CD4-positive, CD25-positive, alpha-beta regulatory T cell (primary cell): ENCODE results near the gene CLIP2. TPM values are rescaled to one million over a fixed set of nuclear protein-coding genes. Genes with fewer than 3 reads are reported as not detected.
A peak's percentile ranks its signal among the peaks of the same experiment; 100 is the strongest.
"Not testable (repeated sequence)": the region's sequence is repeated elsewhere in the genome, so short reads cannot be mapped to it uniquely, and the experiment has no call there.

Experiments
- ATAC-seq, 2 donors: fragments of 150-1000 bp; cut with Tn5 transposase; one replicate each; pipeline ENCODE4 v1.10.0; 2021; ENCODE audit warnings: low read depth in 2 of 2, moderate number of reproducible peaks in 2 of 2, moderate library complexity in 1 of 2
- DNase-seq, 3 donors: peaks; one replicate each; pipeline versions ENCODE4 v3.0.0 to v3.0.0-alpha.2; 2012 to 2022; ENCODE audit warnings: mixed read lengths in 1 of 3
- H3K27ac ChIP-seq: one replicate; pipeline ENCODE4 v1.7.0; 2013; ENCODE audit warnings: mild to moderate bottlenecking, low read length; ENCODE audit not compliant: insufficient read depth, poor library complexity, severe bottlenecking
- H3K27me3 ChIP-seq: one replicate; pipeline ENCODE4 v1.7.0; 2013; ENCODE audit warnings: low read length; ENCODE audit not compliant: control insufficient read depth, insufficient read depth
- H3K36me3 ChIP-seq: one replicate; pipeline ENCODE4 v1.7.0; 2013; ENCODE audit warnings: mild to moderate bottlenecking, low read length, moderate library complexity; ENCODE audit not compliant: control insufficient read depth, insufficient read depth
- H3K4me1 ChIP-seq: 2 replicates; pipeline ENCODE4 v1.7.0; 2013; ENCODE audit warnings: mild to moderate bottlenecking, low read length; ENCODE audit not compliant: insufficient read depth, control insufficient read depth, poor library complexity, severe bottlenecking
- H3K4me3 ChIP-seq: one replicate; pipeline ENCODE4 v1.7.0; 2013; ENCODE audit warnings: low read depth, mild to moderate bottlenecking, low read length, moderate library complexity
- H3K9me3 ChIP-seq, 2 experiments: 1 replicate in 1 of 2; 2 replicates in 1 of 2; pipeline ENCODE4 v1.7.0; 2013; ENCODE audit warnings: low read length in 2 of 2, mild to moderate bottlenecking in 1 of 2, moderate library complexity in 1 of 2; ENCODE audit not compliant: control insufficient read depth in 2 of 2
- H3K27ac Mint-ChIP-seq, 3 donors: one replicate each; pipeline ENCODE4 v1.8.0; 2020 to 2022; ENCODE audit warnings: mild to moderate bottlenecking in 3 of 3, mixed read lengths in 3 of 3, moderate library complexity in 2 of 3
- H3K27me3 Mint-ChIP-seq: one replicate; pipeline ENCODE4 v1.8.0; 2022; ENCODE audit warnings: mild to moderate bottlenecking, mixed read lengths
- H3K36me3 Mint-ChIP-seq: one replicate; pipeline ENCODE4 v1.8.0; 2020; ENCODE audit warnings: mixed read lengths
- H3K4me1 Mint-ChIP-seq, 4 donors: one replicate each; pipeline ENCODE4 v1.8.0; 2020 to 2022; ENCODE audit warnings: mixed read lengths in 4 of 4, mild to moderate bottlenecking in 1 of 4
- H3K4me3 Mint-ChIP-seq, 4 donors: one replicate each; pipeline ENCODE4 v1.8.0; 2020 to 2022; ENCODE audit warnings: mild to moderate bottlenecking in 4 of 4, mixed read lengths in 4 of 4, moderate library complexity in 3 of 4
- H3K9me3 Mint-ChIP-seq, 7 donors: one replicate each; pipeline ENCODE4 v1.8.0; 2020 to 2022; ENCODE audit warnings: mixed read lengths in 7 of 7, mild to moderate bottlenecking in 3 of 7, moderate library complexity in 2 of 7
- polyA plus RNA-seq, 4 donors: library from polyadenylated mRNA; unstranded; fragments of 300-500 nt; fragmentation: Illumina TruSeq; gene quantifications; one replicate each; pipeline ENCODE4 v1.2.3, GENCODE V29; 2021
- total RNA-seq: library from RNA; stranded (reverse); gene quantifications from one replicate; pipeline ENCODE4 v1.2.3, GENCODE V29; 2022

CLIP2 gene
- total and polyA plus RNA-seq, 5 donors from 2014 or later = 0.09 to 2.9 (median 0.29) TPM

DNA sequence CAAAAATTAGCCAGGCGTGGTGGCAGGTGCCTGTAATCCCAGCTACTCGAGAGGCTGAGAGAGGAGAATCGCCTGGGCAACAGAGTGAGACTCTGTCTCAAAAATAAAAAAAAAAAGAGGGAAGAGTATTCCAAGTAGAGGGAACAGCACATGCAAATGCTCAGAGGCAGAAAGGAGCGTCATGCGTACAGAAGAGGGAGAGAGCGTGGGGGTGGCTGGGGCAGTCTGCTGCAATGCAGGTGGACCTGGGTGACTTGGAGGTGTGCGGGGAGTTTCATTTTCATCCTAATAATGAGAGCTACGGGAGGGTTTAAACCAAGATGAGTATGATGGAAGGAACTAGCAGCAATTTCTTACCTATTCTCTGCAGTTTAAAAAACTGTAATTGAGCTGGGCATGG, 28.8 kb downstream of the CLIP2 start:
- no peak overlapping the region for H3K27ac Mint-ChIP-seq
- no peaks in the 10 kb centered on the region for H3K36me3 Mint-ChIP-seq
- DNase-seq (no peak), ATAC-seq (no peak)
- Histone ChIP-seq H3K4me1 (no peaks in the 10 kb centered on the region), H3K27ac (no peak overlapping the region), H3K36me3 (no peaks in the 10 kb centered on the region), H3K27me3 (no peaks in the 10 kb centered on the region), H3K4me3 (no peak overlapping the region), H3K9me3 (no peaks in the 10 kb centered on the region)
- peaks cover 4% of the 10 kb centered on the region for H3K27me3 Mint-ChIP-seq
- H3K9me3 Mint-ChIP-seq = no peaks in the 10 kb centered on the region
- H3K4me1 Mint-ChIP-seq = peaks cover 0 to 4% (median 0%) of the 10 kb centered on the region in 4 donors
- H3K4me3 Mint-ChIP-seq = no peak overlapping the region

DNA sequence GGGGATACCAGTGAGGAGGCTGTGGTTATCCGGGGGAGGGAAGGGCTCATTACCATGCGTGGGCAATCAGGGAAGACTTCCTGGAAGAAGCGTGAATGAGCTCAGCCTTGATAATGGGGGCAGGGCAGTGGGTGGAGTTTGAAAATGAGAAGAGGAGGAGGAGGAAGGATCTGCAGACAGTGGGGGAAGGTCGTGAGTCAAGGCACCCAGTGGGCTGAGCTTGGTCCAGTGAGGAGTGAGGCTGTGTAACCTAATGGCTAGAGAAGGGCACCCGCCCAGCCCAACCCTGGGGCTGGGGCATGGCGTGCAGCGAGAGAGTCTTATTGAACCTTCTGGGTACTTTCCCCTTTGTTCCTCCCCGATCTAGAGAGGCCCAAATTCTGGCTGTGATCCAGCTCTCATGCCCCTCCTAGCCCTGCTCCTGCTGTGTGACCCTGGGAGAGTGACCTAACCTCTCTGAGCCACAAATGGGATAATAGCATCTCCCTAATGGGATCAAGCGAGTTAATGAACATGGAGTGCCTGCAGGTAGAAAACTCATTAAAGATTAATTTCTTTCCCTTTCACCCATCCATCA, 31.5 kb downstream of the CLIP2 start:
- Histone ChIP-seq H3K27ac (no peak overlapping the region), H3K36me3 (no peaks in the 10 kb centered on the region), H3K4me3 (no peak overlapping the region), H3K9me3 (no peaks in the 10 kb centered on the region), H3K27me3 (no peaks in the 10 kb centered on the region), H3K4me1 (no peaks in the 10 kb centered on the region)
- Mint-ChIP-seq H3K4me3 (no peak overlapping the region), H3K36me3 (no peaks in the 10 kb centered on the region), H3K27me3 (peaks cover 4% of the 10 kb centered on the region), H3K27ac (peak overlapping the region in 1 of 3 donors; percentile 54), H3K4me1 (peaks cover 0 to 4% (median 0%) of the 10 kb centered on the region in 4 donors), H3K9me3 (no peaks in the 10 kb centered on the region)
- no peak for ATAC-seq
- DNase-seq = no peak

DNA sequence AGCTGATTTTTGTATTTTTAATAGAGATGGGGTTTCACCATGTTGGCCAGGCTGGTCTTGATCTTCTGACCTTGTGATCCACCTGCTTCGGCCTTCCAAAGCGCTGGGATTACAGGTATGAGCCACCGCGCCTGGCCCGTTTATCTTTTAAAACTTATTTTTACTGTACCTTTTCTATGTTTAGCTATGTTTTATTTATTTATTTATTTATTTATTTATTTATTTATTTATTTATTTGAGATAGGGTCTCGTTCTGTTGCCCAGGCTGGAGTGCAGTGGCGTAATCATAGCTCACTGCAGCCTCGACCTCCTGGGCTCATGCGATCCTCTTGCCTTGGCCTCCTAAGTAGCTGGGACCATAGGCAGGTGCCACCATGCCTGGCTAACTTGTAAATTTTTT, 33.7 kb downstream of the CLIP2 start:
- H3K4me3 Mint-ChIP-seq, H3K27me3 ChIP-seq, ATAC-seq, H3K4me3 ChIP-seq, H3K9me3 ChIP-seq, H3K4me1 Mint-ChIP-seq, H3K9me3 Mint-ChIP-seq, H3K4me1 ChIP-seq, DNase-seq, H3K36me3 Mint-ChIP-seq, H3K27ac ChIP-seq, H3K27me3 Mint-ChIP-seq, H3K36me3 ChIP-seq, H3K27ac Mint-ChIP-seq: not testable (repeated sequence)

DNA sequence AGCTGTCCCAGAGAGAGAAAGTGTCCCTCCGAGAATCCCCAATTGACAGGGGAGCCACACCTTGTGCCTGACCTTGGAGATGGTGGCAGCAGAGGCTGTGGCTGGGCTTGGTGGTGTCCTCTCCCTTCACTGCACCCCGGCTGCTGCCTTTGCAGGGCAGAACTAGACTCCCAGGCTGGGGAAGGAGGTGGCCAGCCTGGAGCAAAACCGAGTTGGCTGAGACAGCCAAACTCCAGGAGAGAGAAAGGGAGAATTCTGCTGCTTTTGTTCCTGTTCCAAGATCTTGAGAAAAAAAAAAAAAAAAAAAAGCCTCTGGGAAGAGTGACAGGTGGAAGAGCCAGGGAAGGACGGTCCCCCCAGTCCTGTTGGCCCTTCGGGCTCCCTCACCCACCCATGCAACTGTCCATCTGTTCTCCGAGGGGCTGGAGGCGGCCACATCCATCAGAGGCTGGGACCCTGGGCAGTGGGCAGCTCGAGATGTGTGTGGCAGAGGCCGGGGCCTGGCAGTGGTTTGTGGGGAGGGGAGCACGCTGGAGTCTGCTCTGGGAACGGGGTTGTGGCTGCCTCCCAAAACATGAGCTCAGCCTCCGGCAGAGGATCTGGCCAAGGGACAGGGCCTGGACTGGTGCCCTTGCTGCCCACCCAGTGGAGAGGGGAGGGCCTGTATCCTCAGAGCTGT, 35.5 kb downstream of the CLIP2 start:
- H3K36me3 Mint-ChIP-seq = no peaks in the 10 kb centered on the region
- Histone ChIP-seq H3K4me3 (no peak overlapping the region), H3K9me3 (no peaks in the 10 kb centered on the region), H3K36me3 (no peaks in the 10 kb centered on the region), H3K27ac (no peak overlapping the region), H3K27me3 (no peaks in the 10 kb centered on the region), H3K4me1 (no peaks in the 10 kb centered on the region)
- H3K27me3 Mint-ChIP-seq = no peaks in the 10 kb centered on the region
- no peak overlapping the region for H3K4me3 Mint-ChIP-seq
- H3K9me3 Mint-ChIP-seq = no peaks in the 10 kb centered on the region
- no peak for ATAC-seq
- peaks cover 0 to under 1% (median 0%) of the 10 kb centered on the region in 4 donors for H3K4me1 Mint-ChIP-seq
- H3K27ac Mint-ChIP-seq = no peak overlapping the region
- DNase-seq = no peak

DNA sequence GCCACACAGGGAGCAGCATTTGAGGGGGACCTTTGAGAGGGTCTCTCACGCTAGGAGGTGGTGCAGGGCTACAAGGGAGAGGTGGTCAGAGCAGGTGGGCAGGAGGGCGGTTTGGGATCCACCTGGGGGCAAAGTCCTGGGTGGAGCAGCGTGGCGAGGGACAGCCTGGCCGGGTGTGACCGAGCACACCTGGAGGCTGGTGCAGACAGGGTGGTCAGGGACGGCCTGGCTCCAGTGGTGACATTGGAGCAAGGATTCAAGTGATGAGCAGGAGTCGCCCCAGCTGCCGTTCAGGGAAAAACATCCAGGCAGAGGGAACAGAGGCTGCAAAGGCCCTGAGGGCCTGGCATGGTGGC, 36.0 kb downstream of the CLIP2 start:
- Histone ChIP-seq H3K4me1 (no peaks in the 10 kb centered on the region), H3K4me3 (no peak overlapping the region), H3K36me3 (no peaks in the 10 kb centered on the region), H3K27ac (no peak overlapping the region), H3K27me3 (no peaks in the 10 kb centered on the region), H3K9me3 (no peaks in the 10 kb centered on the region)
- ATAC-seq = no peak
- H3K27me3 Mint-ChIP-seq = no peaks in the 10 kb centered on the region
- H3K4me1 Mint-ChIP-seq = no peaks in the 10 kb centered on the region
- no peaks in the 10 kb centered on the region for H3K36me3 Mint-ChIP-seq
- no peaks in the 10 kb centered on the region for H3K9me3 Mint-ChIP-seq
- no peak overlapping the region for H3K27ac Mint-ChIP-seq
- no peak for DNase-seq
- no peak overlapping the region for H3K4me3 Mint-ChIP-seq

DNA sequence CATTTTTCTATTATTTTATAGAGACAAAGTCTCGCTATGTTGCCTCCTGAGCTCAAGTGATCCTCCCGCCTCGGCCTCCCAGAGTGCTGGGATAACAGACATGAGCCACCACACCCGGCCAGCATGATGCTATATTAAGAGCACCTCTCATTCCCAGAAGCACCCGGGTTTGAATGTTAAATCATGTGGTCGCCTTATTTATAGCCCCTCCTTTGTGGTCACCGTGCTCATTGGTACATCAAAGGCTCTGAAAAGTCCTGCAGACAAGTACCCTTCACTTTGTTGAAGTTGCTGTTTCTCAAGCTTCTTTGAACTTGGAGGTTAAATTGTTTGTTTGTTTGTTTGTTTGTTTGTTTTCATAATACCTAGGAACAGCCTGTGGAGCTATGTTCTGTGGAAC, 40.0 kb downstream of the CLIP2 start:
- H3K4me3 Mint-ChIP-seq = no peak overlapping the region
- H3K27me3 Mint-ChIP-seq = no peaks in the 10 kb centered on the region
- no peak overlapping the region for H3K27ac Mint-ChIP-seq
- Histone ChIP-seq H3K4me1 (no peaks in the 10 kb centered on the region), H3K27me3 (no peaks in the 10 kb centered on the region), H3K9me3 (no peaks in the 10 kb centered on the region), H3K36me3 (no peaks in the 10 kb centered on the region), H3K4me3 (no peak overlapping the region), H3K27ac (no peak overlapping the region)
- no peak for ATAC-seq
- peaks cover 0 to 1% (median 0%) of the 10 kb centered on the region in 7 donors for H3K9me3 Mint-ChIP-seq
- no peaks in the 10 kb centered on the region for H3K4me1 Mint-ChIP-seq
- no peak for DNase-seq
- no peaks in the 10 kb centered on the region for H3K36me3 Mint-ChIP-seq

DNA sequence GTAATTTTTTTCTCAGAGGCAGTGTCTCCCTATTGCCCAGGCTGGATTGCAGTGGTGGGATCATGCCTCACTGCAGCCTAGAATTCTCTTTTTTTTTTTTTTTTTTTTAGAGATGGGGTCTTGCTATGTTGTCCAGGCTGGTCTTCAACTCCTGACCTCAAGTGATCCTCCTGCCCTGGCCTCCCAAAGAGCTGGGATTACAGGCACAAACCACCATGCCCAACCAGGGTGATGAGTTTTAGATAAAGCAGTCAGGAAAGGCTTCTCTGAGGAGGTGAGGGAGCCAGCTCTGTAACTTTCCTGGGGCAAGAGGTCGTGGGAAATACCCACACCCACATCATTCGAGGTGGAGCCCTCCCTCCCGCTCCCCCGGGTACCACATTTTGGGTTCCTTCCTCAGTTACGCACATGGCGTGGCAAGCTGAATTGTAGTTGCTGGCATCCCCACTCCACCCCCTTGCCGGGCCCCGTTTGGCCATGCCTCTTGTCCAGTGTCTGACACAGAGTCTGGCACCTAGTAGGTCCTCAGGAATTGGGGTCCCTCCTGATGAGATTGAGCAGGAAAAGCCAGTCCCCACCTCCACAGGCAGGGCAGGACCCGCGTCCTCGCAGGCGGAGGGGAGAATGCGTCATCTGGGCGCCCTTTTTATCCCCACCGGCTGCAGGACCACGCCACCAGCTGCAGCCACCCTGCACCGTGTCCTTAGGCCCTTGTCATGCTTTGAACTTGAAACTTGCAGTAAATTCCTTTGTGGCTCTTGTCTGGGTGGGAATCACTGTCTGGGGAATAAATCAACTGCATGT, 43.4 kb downstream of the CLIP2 start:
- Histone ChIP-seq H3K9me3 (no peaks in the 10 kb centered on the region), H3K27me3 (no peaks in the 10 kb centered on the region), H3K36me3 (no peaks in the 10 kb centered on the region), H3K4me1 (no peaks in the 10 kb centered on the region), H3K27ac (no peak overlapping the region), H3K4me3 (no peak overlapping the region)
- Mint-ChIP-seq H3K27me3 (no peaks in the 10 kb centered on the region), H3K4me3 (no peak overlapping the region), H3K9me3 (peaks cover 0 to 1% (median 0%) of the 10 kb centered on the region in 7 donors), H3K27ac (no peak overlapping the region), H3K36me3 (no peaks in the 10 kb centered on the region), H3K4me1 (no peaks in the 10 kb centered on the region)
- no peak for DNase-seq
- no peak for ATAC-seq
